ENCODE measurements around the gene FUT4. TPM values are rescaled to one million over a fixed set of nuclear protein-coding genes. Genes with fewer than 3 reads are reported as not detected.

FUT4 gene
- 1.4 and 2.4 TPM in 2 replicates for total RNA-seq

GRCh38 chr11:94543695-94544645 lies at the start of gene FUT4:
TSS of gene FUT4 (plus strand) at chr11:94543921. CDS start at chr11:94544134, 213 bp downstream.

GRCh38 chr11:94511932-94512781 lies 31.6 kb upstream of the FUT4 start, which contains the start of gene C11orf97:
TSS of gene C11orf97 (plus strand) at chr11:94512461. CDS start at chr11:94512529, 68 bp downstream.

GRCh38 chr11:94567181-94567670 lies 23.5 kb downstream of the FUT4 start, which contains the start of gene PIWIL4:
TSS of gene PIWIL4 (plus strand) at chr11:94567368. CDS start at chr11:94567519, 151 bp downstream.

Other genes starting within 250 kb of the FUT4 start
- not detected in 2 replicates for gene IZUMO1R, start 239.3 kb upstream of the FUT4 start, total RNA-seq
- under 0.01 and 0.07 TPM in 2 replicates for gene GPR83, start 142.5 kb upstream of the FUT4 start, total RNA-seq
- 8.9 and 18.5 TPM in 2 replicates for gene MRE11, start 50.1 kb upstream of the FUT4 start, total RNA-seq
- gene ANKRD49, start 49.9 kb upstream of the FUT4 start, total RNA-seq, result 20.5 and 22.9 TPM in 2 replicates
- gene C11orf97, start 31.5 kb upstream of the FUT4 start, total RNA-seq, result not detected in 2 replicates
- gene PIWIL4, start 23.4 kb downstream of the FUT4 start, total RNA-seq, result 0.34 and 1.00 TPM in 2 replicates
- 91.9 and 118 TPM in 2 replicates for gene AMOTL1, start 224.4 kb downstream of the FUT4 start, total RNA-seq